GM23338 (cell line): ENCODE data around the gene TULP4. TPM values are rescaled to one million over a fixed set of nuclear protein-coding genes. Genes with fewer than 3 reads are reported as not detected.

Experiments used
- ATAC-seq: fragments of 200-7000 bp; cut with Tn5 transposase; 3 replicates; pipeline ENCODE4 v1.9.1; 2020
- DNase-seq: peaks from one replicate; pipeline ENCODE4 v3.0.0-alpha.2; 2015; ENCODE audit warnings: low spot score
- H2AFZ ChIP-seq: fragments of 200-600 bp; sonication (generic); 2 replicates; pipeline ENCODE4 v1.8.0; 2016; ENCODE audit warnings: antibody characterized with exemption, mild to moderate bottlenecking, moderate library complexity
- H3F3A ChIP-seq: fragments of 200-600 bp; sonication (generic); replicated peaks from 2 replicates; pipeline ENCODE4 v1.8.0; 2017; ENCODE audit warnings: antibody characterized with exemption, mixed run types, low read depth
- H3K27ac ChIP-seq: fragments of 200-600 bp; sonication (generic); 2 replicates; pipeline ENCODE4 v1.6.1; 2016; ENCODE audit warnings: low read depth
- H3K27me3 ChIP-seq: fragments of 200-600 bp; sonication (generic); 2 replicates; pipeline ENCODE4 v1.8.0; 2016; ENCODE audit warnings: mild to moderate bottlenecking, mixed run types, moderate library complexity; ENCODE audit not compliant: insufficient read depth
- H3K36me3 ChIP-seq: fragments of 200-600 bp; sonication (generic); 2 replicates; pipeline ENCODE4 v1.8.0; 2016; ENCODE audit warnings: mild to moderate bottlenecking; ENCODE audit not compliant: insufficient read depth
- H3K4me1 ChIP-seq: fragments of 200-600 bp; sonication (generic); 2 replicates; pipeline ENCODE4 v1.8.0; 2016; ENCODE audit warnings: mild to moderate bottlenecking, moderate library complexity; ENCODE audit not compliant: insufficient read depth
- H3K4me2 ChIP-seq: fragments of 200-600 bp; sonication (generic); 2 replicates; pipeline ENCODE4 v1.7.1; 2017; ENCODE audit warnings: mixed run types
- H3K4me3 ChIP-seq: fragments of 200-600 bp; sonication (generic); 2 replicates; pipeline ENCODE4 v1.6.1; 2016; ENCODE audit warnings: mixed run types
- H3K79me2 ChIP-seq: fragments of 200-600 bp; sonication (generic); replicated peaks from 2 replicates; pipeline ENCODE4 v1.8.0; 2017; ENCODE audit warnings: mild to moderate bottlenecking; ENCODE audit not compliant: insufficient read depth
- H3K9me2 ChIP-seq: fragments of 200-600 bp; sonication (generic); 2 replicates; pipeline ENCODE4 v1.8.0; 2017; ENCODE audit not compliant: insufficient read depth
- H4K20me1 ChIP-seq: fragments of 200-600 bp; sonication (generic); replicated peaks from 2 replicates; pipeline ENCODE4 v1.8.0; 2017; ENCODE audit warnings: mild to moderate bottlenecking; ENCODE audit not compliant: insufficient read depth
- H3K27ac Mint-ChIP-seq: 2 replicates; pipeline ENCODE4 v1.8.0; 2020; ENCODE audit warnings: inconsistent platforms, mild to moderate bottlenecking, moderate library complexity, mixed read lengths
- H3K27me3 Mint-ChIP-seq: 3 replicates; pipeline ENCODE4 v1.8.0; 2022; ENCODE audit warnings: low read depth, mild to moderate bottlenecking, moderate library complexity, mixed read lengths, inconsistent platforms; ENCODE audit not compliant: insufficient read depth, poor library complexity
- H3K36me3 Mint-ChIP-seq: 3 replicates; pipeline ENCODE4 v1.8.0; 2021; ENCODE audit warnings: low read depth, mild to moderate bottlenecking, inconsistent platforms, moderate library complexity, mixed read lengths
- H3K4me1 Mint-ChIP-seq: 3 replicates; pipeline ENCODE4 v1.8.0; 2020; ENCODE audit warnings: mild to moderate bottlenecking, inconsistent platforms, mixed read lengths
- H3K4me3 Mint-ChIP-seq: 3 replicates; pipeline ENCODE4 v1.8.0; 2021; ENCODE audit warnings: moderate library complexity, mild to moderate bottlenecking, inconsistent platforms, mixed read lengths
- H3K9me3 Mint-ChIP-seq: 3 replicates; pipeline ENCODE4 v1.8.0; 2020; ENCODE audit warnings: moderate library complexity, mild to moderate bottlenecking, inconsistent platforms, mixed read lengths
- CREB1 ChIP-seq: fragments of 250-450 bp; sonication (Bioruptor Pico); IDR thresholded peaks from 2 replicates; pipeline ENCODE4 v1.5.0; 2020; ENCODE audit warnings: low read depth, mild to moderate bottlenecking, moderate library complexity
- EZH2 ChIP-seq: fragments of 200-600 bp; sonication (generic); IDR thresholded peaks from one replicate; pipeline ENCODE4 v1.8.0; 2017; ENCODE audit warnings: antibody characterized with exemption, mild to moderate bottlenecking, low read depth; ENCODE audit not compliant: unreplicated experiment
- EZH2phosphoT487 ChIP-seq: fragments of 200-600 bp; sonication (generic); IDR thresholded peaks from one replicate; pipeline ENCODE4 v1.8.1; 2018; ENCODE audit warnings: antibody characterized with exemption; ENCODE audit not compliant: unreplicated experiment
- JUNB ChIP-seq: IDR thresholded peaks from one replicate; pipeline ENCODE4 v1.6.1; 2016; ENCODE audit warnings: antibody characterized with exemption; ENCODE audit not compliant: unreplicated experiment
- NANOG ChIP-seq: IDR thresholded peaks from 2 replicates; pipeline ENCODE4 v1.6.1; 2016; ENCODE audit warnings: antibody characterized with exemption, borderline replicate concordance
- POLR2AphosphoS5 ChIP-seq: IDR thresholded peaks from 2 replicates; pipeline ENCODE4 v1.6.1; 2016; ENCODE audit warnings: antibody characterized with exemption, low read depth
- REST ChIP-seq: IDR thresholded peaks from one replicate; pipeline ENCODE4 v1.6.1; 2018; ENCODE audit warnings: antibody characterized with exemption; ENCODE audit not compliant: unreplicated experiment
- STAT1 ChIP-seq: IDR thresholded peaks from one replicate; pipeline ENCODE4 v1.6.1; 2016; ENCODE audit warnings: antibody characterized with exemption; ENCODE audit not compliant: unreplicated experiment
- ZNF114 ChIP-seq: fragments of 250-450 bp; sonication (Bioruptor Pico); IDR thresholded peaks from 2 replicates; pipeline ENCODE4 v1.5.0; 2020; ENCODE audit warnings: mild to moderate bottlenecking, moderate library complexity
- ZNF331 ChIP-seq: fragments of 250-450 bp; sonication (Bioruptor Pico); IDR thresholded peaks from 2 replicates; pipeline ENCODE4 v1.5.0; 2020; ENCODE audit warnings: low read depth, mild to moderate bottlenecking, moderate library complexity
- polyA plus RNA-seq: library from polyadenylated mRNA; unstranded; fragments of >200 nt; fragmentation: Nextera tagmentation; extraction: Ambion mirVana; gene quantifications from 2 replicates; pipeline ENCODE4 v1.2.1, GENCODE V29; 2016
- total RNA-seq: library from RNA; depleted of rRNA; stranded (reverse); fragments of >200 nt; shearing (Covaris generic); gene quantifications from 2 replicates; pipeline ENCODE4 v1.2.3, GENCODE V29; 2014
- TF ChIP-seq, protein P1 (sequence below), 2 experiments: fragments of 200-600 bp in 1 of 2; sonication (generic) in 1 of 2; conservative IDR thresholded peaks; 2 replicates each; pipeline versions ENCODE4 v1.5.1 to v1.6.1; 2016 to 2017; ENCODE audit warnings: antibody characterized with exemption in 2 of 2, low read depth in 2 of 2, mild to moderate bottlenecking in 2 of 2, moderate library complexity in 1 of 2
- TF ChIP-seq, protein P2 (sequence below): fragments of 250-450 bp; sonication (Bioruptor Pico); IDR thresholded peaks from 2 replicates; pipeline ENCODE4 v1.5.0; 2020; ENCODE audit warnings: mild to moderate bottlenecking, moderate library complexity

Gene TULP4
- total and polyA plus RNA-seq, 2 experiments from 2014 or later, result 31.2 to 50.2 TPM

DNA sequence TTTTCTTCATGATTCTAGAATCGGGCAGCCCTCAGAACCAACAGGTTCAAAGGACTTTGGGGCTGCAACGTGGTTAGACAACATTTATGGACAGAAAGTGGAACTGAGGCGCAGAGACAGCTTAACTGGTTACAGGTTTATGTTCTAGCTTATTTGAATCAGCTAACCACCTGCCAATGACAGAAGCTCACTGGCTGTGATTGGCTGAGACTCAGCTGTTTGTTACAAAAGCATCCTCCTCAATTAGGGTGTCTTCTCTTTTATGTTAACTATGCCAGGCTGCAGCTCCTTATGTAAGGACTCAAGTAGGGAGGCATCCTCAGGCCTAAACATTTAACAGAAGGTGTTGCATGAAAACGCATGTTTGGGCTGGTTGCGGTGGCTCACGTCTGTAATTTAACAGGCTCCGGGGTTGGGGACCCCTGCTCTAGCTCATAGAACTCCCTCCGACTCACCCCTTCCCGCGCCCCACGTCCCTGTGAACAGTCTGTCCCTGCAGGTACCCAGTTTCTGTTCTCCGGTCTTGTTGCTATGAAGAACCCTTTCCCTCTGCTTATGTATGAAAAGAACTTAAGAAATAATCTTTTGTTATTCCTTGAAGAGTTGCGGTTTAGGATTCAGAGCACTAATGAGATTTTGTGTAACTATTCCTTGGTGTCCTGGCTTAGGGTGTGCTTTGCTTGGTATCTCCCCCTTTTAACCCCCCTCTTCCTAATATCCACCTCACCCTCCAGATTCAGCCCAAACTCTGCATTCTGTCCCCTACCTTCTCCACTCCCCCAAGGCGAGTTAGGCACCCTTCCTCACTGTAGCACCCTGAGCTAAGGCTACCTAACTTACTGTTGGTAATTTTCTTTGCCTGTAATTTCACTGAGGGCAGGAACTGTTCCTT is 246.4 kb downstream of the TULP4 start:
- H3K4me1 ChIP-seq, result peaks cover 11% of the 10 kb centered on the region
- no peak overlapping the region for H3K27ac Mint-ChIP-seq
- H3K27me3 Mint-ChIP-seq, result peaks cover 11% of the 10 kb centered on the region
- peak overlapping the region; percentile 88 for H3K4me2 ChIP-seq
- no peak for DNase-seq
- H3K9me3 Mint-ChIP-seq, result no peaks in the 10 kb centered on the region
- no peaks in the 10 kb centered on the region for H3K27me3 ChIP-seq
- peaks cover 8% of the 10 kb centered on the region; the same call in 1 of the 2 replicates for H3F3A ChIP-seq
- H3K9me2 ChIP-seq, result no peaks in the 10 kb centered on the region
- H3K4me1 Mint-ChIP-seq, result peaks cover 20% of the 10 kb centered on the region
- peaks cover 32% of the 10 kb centered on the region for H3K79me2 ChIP-seq
- peak overlapping the region; percentile 95 for H3K4me3 Mint-ChIP-seq
- H4K20me1 ChIP-seq, result peaks cover 22% of the 10 kb centered on the region
- H3K36me3 ChIP-seq, result no peaks in the 10 kb centered on the region
- no peak overlapping the region for H3K27ac ChIP-seq
- TF ChIP-seq STAT1 (no peak), NANOG (no peak), REST (no peak), EZH2phosphoT487 (no peak), ZNF114 (no peak), EZH2 (no peak), POLR2AphosphoS5 (no peak), CREB1 (CRISPR knock-in tag) (no peak), JUNB (no peak), ZNF331 (CRISPR knock-in tag) (no peak)
- TF ChIP-seq, protein P1, sequence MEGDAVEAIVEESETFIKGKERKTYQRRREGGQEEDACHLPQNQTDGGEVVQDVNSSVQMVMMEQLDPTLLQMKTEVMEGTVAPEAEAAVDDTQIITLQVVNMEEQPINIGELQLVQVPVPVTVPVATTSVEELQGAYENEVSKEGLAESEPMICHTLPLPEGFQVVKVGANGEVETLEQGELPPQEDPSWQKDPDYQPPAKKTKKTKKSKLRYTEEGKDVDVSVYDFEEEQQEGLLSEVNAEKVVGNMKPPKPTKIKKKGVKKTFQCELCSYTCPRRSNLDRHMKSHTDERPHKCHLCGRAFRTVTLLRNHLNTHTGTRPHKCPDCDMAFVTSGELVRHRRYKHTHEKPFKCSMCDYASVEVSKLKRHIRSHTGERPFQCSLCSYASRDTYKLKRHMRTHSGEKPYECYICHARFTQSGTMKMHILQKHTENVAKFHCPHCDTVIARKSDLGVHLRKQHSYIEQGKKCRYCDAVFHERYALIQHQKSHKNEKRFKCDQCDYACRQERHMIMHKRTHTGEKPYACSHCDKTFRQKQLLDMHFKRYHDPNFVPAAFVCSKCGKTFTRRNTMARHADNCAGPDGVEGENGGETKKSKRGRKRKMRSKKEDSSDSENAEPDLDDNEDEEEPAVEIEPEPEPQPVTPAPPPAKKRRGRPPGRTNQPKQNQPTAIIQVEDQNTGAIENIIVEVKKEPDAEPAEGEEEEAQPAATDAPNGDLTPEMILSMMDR (conservative IDR thresholded peaks at IDR 0.05; ENCODE audit: low read depth in 2 of 2), result no peak
- TF ChIP-seq, protein P2, sequence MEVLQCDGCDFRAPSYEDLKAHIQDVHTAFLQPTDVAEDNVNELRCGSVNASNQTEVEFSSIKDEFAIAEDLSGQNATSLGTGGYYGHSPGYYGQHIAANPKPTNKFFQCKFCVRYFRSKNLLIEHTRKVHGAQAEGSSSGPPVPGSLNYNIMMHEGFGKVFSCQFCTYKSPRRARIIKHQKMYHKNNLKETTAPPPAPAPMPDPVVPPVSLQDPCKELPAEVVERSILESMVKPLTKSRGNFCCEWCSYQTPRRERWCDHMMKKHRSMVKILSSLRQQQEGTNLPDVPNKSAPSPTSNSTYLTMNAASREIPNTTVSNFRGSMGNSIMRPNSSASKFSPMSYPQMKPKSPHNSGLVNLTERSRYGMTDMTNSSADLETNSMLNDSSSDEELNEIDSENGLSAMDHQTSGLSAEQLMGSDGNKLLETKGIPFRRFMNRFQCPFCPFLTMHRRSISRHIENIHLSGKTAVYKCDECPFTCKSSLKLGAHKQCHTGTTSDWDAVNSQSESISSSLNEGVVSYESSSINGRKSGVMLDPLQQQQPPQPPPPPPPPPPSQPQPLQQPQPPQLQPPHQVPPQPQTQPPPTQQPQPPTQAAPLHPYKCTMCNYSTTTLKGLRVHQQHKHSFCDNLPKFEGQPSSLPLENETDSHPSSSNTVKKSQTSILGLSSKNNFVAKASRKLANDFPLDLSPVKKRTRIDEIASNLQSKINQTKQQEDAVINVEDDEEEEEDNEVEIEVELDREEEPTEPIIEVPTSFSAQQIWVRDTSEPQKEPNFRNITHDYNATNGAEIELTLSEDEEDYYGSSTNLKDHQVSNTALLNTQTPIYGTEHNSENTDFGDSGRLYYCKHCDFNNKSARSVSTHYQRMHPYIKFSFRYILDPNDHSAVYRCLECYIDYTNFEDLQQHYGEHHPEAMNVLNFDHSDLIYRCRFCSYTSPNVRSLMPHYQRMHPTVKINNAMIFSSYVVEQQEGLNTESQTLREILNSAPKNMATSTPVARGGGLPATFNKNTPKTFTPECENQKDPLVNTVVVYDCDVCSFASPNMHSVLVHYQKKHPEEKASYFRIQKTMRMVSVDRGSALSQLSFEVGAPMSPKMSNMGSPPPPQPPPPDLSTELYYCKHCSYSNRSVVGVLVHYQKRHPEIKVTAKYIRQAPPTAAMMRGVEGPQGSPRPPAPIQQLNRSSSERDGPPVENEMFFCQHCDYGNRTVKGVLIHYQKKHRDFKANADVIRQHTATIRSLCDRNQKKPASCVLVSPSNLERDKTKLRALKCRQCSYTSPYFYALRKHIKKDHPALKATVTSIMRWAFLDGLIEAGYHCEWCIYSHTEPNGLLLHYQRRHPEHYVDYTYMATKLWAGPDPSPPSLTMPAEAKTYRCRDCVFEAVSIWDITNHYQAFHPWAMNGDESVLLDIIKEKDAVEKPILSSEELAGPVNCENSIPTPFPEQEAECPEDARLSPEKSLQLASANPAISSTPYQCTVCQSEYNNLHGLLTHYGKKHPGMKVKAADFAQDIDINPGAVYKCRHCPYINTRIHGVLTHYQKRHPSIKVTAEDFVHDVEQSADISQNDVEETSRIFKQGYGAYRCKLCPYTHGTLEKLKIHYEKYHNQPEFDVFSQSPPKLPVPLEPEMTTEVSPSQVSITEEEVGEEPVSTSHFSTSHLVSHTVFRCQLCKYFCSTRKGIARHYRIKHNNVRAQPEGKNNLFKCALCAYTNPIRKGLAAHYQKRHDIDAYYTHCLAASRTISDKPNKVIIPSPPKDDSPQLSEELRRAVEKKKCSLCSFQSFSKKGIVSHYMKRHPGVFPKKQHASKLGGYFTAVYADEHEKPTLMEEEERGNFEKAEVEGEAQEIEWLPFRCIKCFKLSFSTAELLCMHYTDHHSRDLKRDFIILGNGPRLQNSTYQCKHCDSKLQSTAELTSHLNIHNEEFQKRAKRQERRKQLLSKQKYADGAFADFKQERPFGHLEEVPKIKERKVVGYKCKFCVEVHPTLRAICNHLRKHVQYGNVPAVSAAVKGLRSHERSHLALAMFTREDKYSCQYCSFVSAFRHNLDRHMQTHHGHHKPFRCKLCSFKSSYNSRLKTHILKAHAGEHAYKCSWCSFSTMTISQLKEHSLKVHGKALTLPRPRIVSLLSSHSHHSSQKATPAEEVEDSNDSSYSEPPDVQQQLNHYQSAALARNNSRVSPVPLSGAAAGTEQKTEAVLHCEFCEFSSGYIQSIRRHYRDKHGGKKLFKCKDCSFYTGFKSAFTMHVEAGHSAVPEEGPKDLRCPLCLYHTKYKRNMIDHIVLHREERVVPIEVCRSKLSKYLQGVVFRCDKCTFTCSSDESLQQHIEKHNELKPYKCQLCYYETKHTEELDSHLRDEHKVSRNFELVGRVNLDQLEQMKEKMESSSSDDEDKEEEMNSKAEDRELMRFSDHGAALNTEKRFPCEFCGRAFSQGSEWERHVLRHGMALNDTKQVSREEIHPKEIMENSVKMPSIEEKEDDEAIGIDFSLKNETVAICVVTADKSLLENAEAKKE (CRISPR knock-in tag), result no peak
- H3K4me3 ChIP-seq, result peak overlapping the region; percentile 65
- no peak for ATAC-seq
- H2AFZ ChIP-seq, result peak overlapping the region; percentile 100
- H3K36me3 Mint-ChIP-seq, result peaks cover 2% of the 10 kb centered on the region; the same call in 2 of the 3 replicates
